H9 (cell line): ENCODE measurements around the gene ACVR1B. TPM values are rescaled to one million over a fixed set of nuclear protein-coding genes. Genes with fewer than 3 reads are reported as not detected.

Experiments used
- DNase-seq: peaks from one replicate; pipeline ENCODE4 v3.0.0-alpha.2; 2017
- H2AFZ ChIP-seq: one replicate; pipeline ENCODE4 v1.6.1; 2013; ENCODE audit warnings: mild to moderate bottlenecking, low read length, control low read depth, moderate library complexity
- H2AK5ac ChIP-seq: 2 replicates; pipeline ENCODE4 v1.6.1; 2013; ENCODE audit warnings: low read length, control low read depth, mixed read lengths; ENCODE audit not compliant: insufficient read length
- H2BK120ac ChIP-seq: one replicate; pipeline ENCODE4 v1.6.1; 2013; ENCODE audit warnings: low read depth, mild to moderate bottlenecking, low read length, control low read depth, inconsistent platforms; ENCODE audit not compliant: poor library complexity, severe bottlenecking
- H2BK12ac ChIP-seq: 2 replicates; pipeline ENCODE4 v1.6.1; 2013; ENCODE audit warnings: low read length, control low read depth, mixed read lengths, low read depth; ENCODE audit not compliant: insufficient read length
- H2BK15ac ChIP-seq: 2 replicates; pipeline ENCODE4 v1.6.1; 2013; ENCODE audit warnings: low read depth, low read length, control low read depth
- H2BK20ac ChIP-seq: one replicate; pipeline ENCODE4 v1.6.1; 2013; ENCODE audit warnings: low read depth, mild to moderate bottlenecking, low read length, control low read depth, inconsistent platforms; ENCODE audit not compliant: poor library complexity, severe bottlenecking
- H2BK5ac ChIP-seq: 2 replicates; pipeline ENCODE4 v1.6.1; 2013; ENCODE audit warnings: low read length, control low read depth, mixed read lengths; ENCODE audit not compliant: insufficient read length
- H3K14ac ChIP-seq: 2 replicates; pipeline ENCODE4 v1.6.1; 2013; ENCODE audit warnings: low read length, control low read depth; ENCODE audit not compliant: insufficient read depth
- H3K18ac ChIP-seq: 2 replicates; pipeline ENCODE4 v1.6.1; 2013; ENCODE audit warnings: low read depth, mild to moderate bottlenecking, mixed read lengths, low read length, control low read depth; ENCODE audit not compliant: insufficient read length
- H3K23ac ChIP-seq: 2 replicates; pipeline ENCODE4 v1.6.1; 2013; ENCODE audit warnings: low read length, control low read depth, mixed read lengths, low read depth; ENCODE audit not compliant: insufficient read length
- H3K23me2 ChIP-seq: 2 replicates; pipeline ENCODE4 v1.6.1; 2013; ENCODE audit warnings: low read depth, mild to moderate bottlenecking, mixed read lengths, low read length, control low read depth; ENCODE audit not compliant: insufficient read length, poor library complexity, severe bottlenecking
- H3K27ac ChIP-seq: 2 replicates; pipeline ENCODE4 v1.5.1; 2013; ENCODE audit warnings: low read length, control low read depth, mixed read lengths, low read depth; ENCODE audit not compliant: insufficient read length
- H3K27me3 ChIP-seq: 2 replicates; pipeline ENCODE4 v1.6.1; 2013; ENCODE audit warnings: low read length, control low read depth, inconsistent platforms; ENCODE audit not compliant: insufficient read depth
- H3K4ac ChIP-seq: 2 replicates; pipeline ENCODE4 v1.6.1; 2013; ENCODE audit warnings: low read depth, mild to moderate bottlenecking, control low read depth, inconsistent platforms, low read length, moderate library complexity
- H3K4me1 ChIP-seq: 2 replicates; pipeline ENCODE4 v1.6.1; 2013; ENCODE audit warnings: low read length, control low read depth, inconsistent platforms; ENCODE audit not compliant: insufficient read depth
- H3K4me2 ChIP-seq: 2 replicates; pipeline ENCODE4 v1.6.1; 2013; ENCODE audit warnings: low read length, control low read depth, mixed read lengths; ENCODE audit not compliant: insufficient read length, insufficient read depth
- H3K56ac ChIP-seq: 2 replicates; pipeline ENCODE4 v1.6.1; 2013; ENCODE audit warnings: low read depth, mild to moderate bottlenecking, mixed read lengths, low read length, control low read depth; ENCODE audit not compliant: insufficient read length
- H3K79me1 ChIP-seq: 2 replicates; pipeline ENCODE4 v1.6.1; 2013; ENCODE audit warnings: low read depth, mild to moderate bottlenecking, moderate library complexity, low read length, control low read depth, inconsistent platforms; ENCODE audit not compliant: insufficient read depth, poor library complexity, severe bottlenecking
- H3K79me2 ChIP-seq: 2 replicates; pipeline ENCODE4 v1.6.1; 2013; ENCODE audit warnings: low read length, control low read depth, inconsistent platforms; ENCODE audit not compliant: insufficient read depth
- H3K9ac ChIP-seq: 2 replicates; pipeline ENCODE4 v1.6.1; 2013; ENCODE audit warnings: low read length, control low read depth, mixed read lengths; ENCODE audit not compliant: insufficient read length; ENCODE audit errors: extremely low read depth
- H3K9me3 ChIP-seq: one replicate; pipeline ENCODE4 v1.6.1; 2013; ENCODE audit warnings: low read depth, low read length, inconsistent platforms; ENCODE audit not compliant: control insufficient read depth
- H3T11ph ChIP-seq: one replicate; pipeline ENCODE4 v1.6.1; 2013; ENCODE audit warnings: mild to moderate bottlenecking, low read length, control low read depth, inconsistent platforms
- H4K20me1 ChIP-seq: one replicate; pipeline ENCODE4 v1.6.1; 2013; ENCODE audit not compliant: control insufficient read depth, insufficient read length, insufficient read depth
- H4K5ac ChIP-seq: 2 replicates; pipeline ENCODE4 v1.6.1; 2013; ENCODE audit warnings: low read depth, mild to moderate bottlenecking, mixed read lengths, low read length, control low read depth; ENCODE audit not compliant: insufficient read length
- H4K8ac ChIP-seq: replicated peaks from 2 replicates; pipeline ENCODE4 v1.6.1; 2013; ENCODE audit warnings: low read length, control low read depth, mixed read lengths, low read depth; ENCODE audit not compliant: insufficient read length
- H4K91ac ChIP-seq: 2 replicates; pipeline ENCODE4 v1.6.1; 2013; ENCODE audit warnings: low read depth, mild to moderate bottlenecking, moderate library complexity, mixed read lengths, low read length, control low read depth; ENCODE audit not compliant: insufficient read length
- H3K27ac Mint-ChIP-seq, 3 experiments: 2 replicates in 2 of 3; 3 replicates in 1 of 3; pipeline ENCODE4 v1.8.0; 2020 to 2021; ENCODE audit warnings: mixed read lengths in 3 of 3, mild to moderate bottlenecking in 1 of 3, moderate library complexity in 1 of 3
- H3K27me3 Mint-ChIP-seq: 2 replicates; pipeline ENCODE4 v1.8.0; 2021; ENCODE audit warnings: low read depth, mild to moderate bottlenecking, moderate library complexity, mixed read lengths
- H3K36me3 Mint-ChIP-seq, 3 experiments: 2 replicates in 2 of 3; 3 replicates in 1 of 3; pipeline ENCODE4 v1.8.0; 2020 to 2021; ENCODE audit warnings: low read depth in 3 of 3, mixed read lengths in 3 of 3; ENCODE audit not compliant: insufficient read depth in 1 of 3
- H3K4me1 Mint-ChIP-seq, 2 experiments: 2 replicates each; pipeline ENCODE4 v1.8.0; 2020; ENCODE audit warnings: mixed read lengths in 2 of 2
- H3K4me3 Mint-ChIP-seq, 2 experiments: 2 replicates in 1 of 2; 3 replicates in 1 of 2; pipeline ENCODE4 v1.8.0; 2020 to 2021; ENCODE audit warnings: mild to moderate bottlenecking in 2 of 2, mixed read lengths in 2 of 2, moderate library complexity in 1 of 2
- H3K9me3 Mint-ChIP-seq, 2 experiments: 2 replicates in 1 of 2; 3 replicates in 1 of 2; pipeline ENCODE4 v1.8.0; 2020; ENCODE audit warnings: mild to moderate bottlenecking in 2 of 2, mixed read lengths in 2 of 2, moderate library complexity in 1 of 2
- WGBS: extraction: QIAGEN DNeasy Blood & Tissue Kit; methylation state at CpG from one replicate; pipeline ENCODE4 v1.1.7; 2013; ENCODE audit warnings: missing lambda C conversion rate, low lambda C conversion rate, mixed read lengths; ENCODE audit not compliant: insufficient read length; ENCODE audit errors: extremely low coverage; 5-methylcytosine and 5-hydroxymethylcytosine counted together
- total RNA-seq: library from RNA; stranded (reverse); gene quantifications from 2 replicates; pipeline ENCODE4 v1.2.1, GENCODE V29; 2021
- TF ChIP-seq, protein P1 (sequence below): fragments of 200-600 bp; sonication (generic); conservative IDR thresholded peaks from 3 replicates; pipeline ENCODE4 v1.8.0; 2021; ENCODE audit warnings: antibody characterized with exemption, mild to moderate bottlenecking

ACVR1B gene
- total RNA-seq, 1 experiment from 2014 or later: 16.3 TPM

DNA sequence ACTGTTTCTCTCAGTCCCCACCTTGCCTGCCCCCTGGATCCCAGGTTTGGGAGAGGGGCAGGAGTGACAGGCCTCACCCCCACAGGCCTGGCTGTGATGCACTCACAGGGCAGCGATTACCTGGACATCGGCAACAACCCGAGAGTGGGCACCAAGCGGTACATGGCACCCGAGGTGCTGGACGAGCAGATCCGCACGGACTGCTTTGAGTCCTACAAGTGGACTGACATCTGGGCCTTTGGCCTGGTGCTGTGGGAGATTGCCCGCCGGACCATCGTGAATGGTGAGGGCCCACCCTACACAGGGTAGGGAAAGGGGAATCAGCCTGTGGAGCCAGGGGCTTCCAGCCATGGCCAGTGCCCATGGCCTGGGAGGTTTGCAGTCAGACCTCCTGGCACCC lies 35.5 kb upstream of the ACVR1B start:
- H2BK5ac ChIP-seq: no peak overlapping the region
- no peak overlapping the region; the same call in 1 of the 2 replicates for H3K14ac ChIP-seq
- H3K23ac ChIP-seq: no peak overlapping the region
- no peak overlapping the region for H3K27ac ChIP-seq
- peaks cover 19 to 33% of the 10 kb centered on the region in 2 experiments for H3K4me1 Mint-ChIP-seq
- no peak overlapping the region for H2AFZ ChIP-seq
- TF ChIP-seq, protein P1, sequence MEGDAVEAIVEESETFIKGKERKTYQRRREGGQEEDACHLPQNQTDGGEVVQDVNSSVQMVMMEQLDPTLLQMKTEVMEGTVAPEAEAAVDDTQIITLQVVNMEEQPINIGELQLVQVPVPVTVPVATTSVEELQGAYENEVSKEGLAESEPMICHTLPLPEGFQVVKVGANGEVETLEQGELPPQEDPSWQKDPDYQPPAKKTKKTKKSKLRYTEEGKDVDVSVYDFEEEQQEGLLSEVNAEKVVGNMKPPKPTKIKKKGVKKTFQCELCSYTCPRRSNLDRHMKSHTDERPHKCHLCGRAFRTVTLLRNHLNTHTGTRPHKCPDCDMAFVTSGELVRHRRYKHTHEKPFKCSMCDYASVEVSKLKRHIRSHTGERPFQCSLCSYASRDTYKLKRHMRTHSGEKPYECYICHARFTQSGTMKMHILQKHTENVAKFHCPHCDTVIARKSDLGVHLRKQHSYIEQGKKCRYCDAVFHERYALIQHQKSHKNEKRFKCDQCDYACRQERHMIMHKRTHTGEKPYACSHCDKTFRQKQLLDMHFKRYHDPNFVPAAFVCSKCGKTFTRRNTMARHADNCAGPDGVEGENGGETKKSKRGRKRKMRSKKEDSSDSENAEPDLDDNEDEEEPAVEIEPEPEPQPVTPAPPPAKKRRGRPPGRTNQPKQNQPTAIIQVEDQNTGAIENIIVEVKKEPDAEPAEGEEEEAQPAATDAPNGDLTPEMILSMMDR: no peak
- H3K4me3 Mint-ChIP-seq: no peak overlapping the region
- H2BK12ac ChIP-seq: no peak overlapping the region
- H4K8ac ChIP-seq: no peak overlapping the region
- H2BK20ac ChIP-seq: no peak overlapping the region
- no peak overlapping the region for H3K9ac ChIP-seq
- no peak overlapping the region for H2BK120ac ChIP-seq
- no peak overlapping the region for H3T11ph ChIP-seq
- H3K9me3 ChIP-seq: no peaks in the 10 kb centered on the region
- H2AK5ac ChIP-seq: no peak overlapping the region
- no CpG with 5 or more reads among the region's 11 CpGs for WGBS
- no peaks in the 10 kb centered on the region for H3K36me3 Mint-ChIP-seq
- H3K27me3 Mint-ChIP-seq: peaks cover 18% of the 10 kb centered on the region
- H3K23me2 ChIP-seq: no peaks in the 10 kb centered on the region
- no peak overlapping the region for H3K27ac Mint-ChIP-seq
- no peak for DNase-seq
- no peaks in the 10 kb centered on the region for H3K79me1 ChIP-seq
- no peaks in the 10 kb centered on the region for H3K27me3 ChIP-seq
- no peak overlapping the region for H3K4ac ChIP-seq
- H3K56ac ChIP-seq: no peak overlapping the region
- no peak overlapping the region for H3K4me2 ChIP-seq
- no peak overlapping the region for H4K91ac ChIP-seq
- no peak overlapping the region for H3K18ac ChIP-seq
- H3K79me2 ChIP-seq: no peaks in the 10 kb centered on the region
- H2BK15ac ChIP-seq: no peak overlapping the region
- no peaks in the 10 kb centered on the region for H3K9me3 Mint-ChIP-seq
- no peaks in the 10 kb centered on the region for H4K20me1 ChIP-seq
- no peak overlapping the region for H4K5ac ChIP-seq
- no peaks in the 10 kb centered on the region for H3K4me1 ChIP-seq
